HG03159 (cell line): ENCODE data around the gene LMX1A.

Experiments used
- ATAC-seq: cut with Tn5 transposase; IDR thresholded peaks from one replicate; pipeline ENCODE4 v1.9.1; 2021; ENCODE audit warnings: mild to moderate bottlenecking, moderate library complexity; ENCODE audit not compliant: unreplicated experiment

Gene LMX1A

DNA sequence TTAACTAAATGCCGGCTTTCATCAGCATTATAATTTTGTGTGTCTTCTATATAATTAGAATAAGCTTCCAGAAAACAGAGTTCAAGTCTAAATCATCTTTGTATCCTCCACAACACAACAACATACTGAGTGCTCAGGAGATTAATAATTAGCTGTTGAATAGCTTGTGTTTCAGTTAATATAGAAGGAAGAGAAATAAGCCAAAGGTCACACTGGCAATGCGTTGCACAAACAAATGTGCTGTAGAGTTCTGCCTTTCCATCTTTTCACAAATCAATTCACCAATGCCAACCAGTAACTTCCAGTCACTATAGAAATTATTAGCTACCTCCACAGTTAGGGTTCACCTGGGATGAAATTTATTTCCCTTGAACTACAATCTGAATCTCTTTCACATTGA is 132.0 kb downstream of the LMX1A start:
- no peak for ATAC-seq

- no peak for ATAC-seq
Measured at GRCh38 chr1:165222580-165222979, 133.9 kb downstream of the LMX1A start.

- ATAC-seq: no peak
Measured at GRCh38 chr1:165218731-165219130, 137.8 kb downstream of the LMX1A start.

DNA sequence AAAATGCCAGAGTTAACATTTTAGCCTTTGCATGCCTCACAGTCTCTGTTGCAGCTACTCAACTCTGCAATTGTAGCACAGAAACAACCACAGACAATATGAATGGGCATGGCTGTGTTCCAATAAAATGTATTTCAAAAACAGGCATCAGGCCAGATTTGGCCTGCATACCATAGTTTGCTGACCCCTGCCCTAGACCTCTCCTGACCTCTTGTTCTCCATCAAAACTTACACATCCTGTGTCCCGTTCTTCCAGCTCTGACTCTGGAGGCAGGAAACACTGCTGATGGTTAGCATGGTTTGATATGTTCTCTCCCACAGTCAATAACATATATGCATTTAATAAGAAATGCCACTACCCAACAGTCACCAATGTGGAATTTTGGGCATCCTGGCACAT is 138.6 kb downstream of the LMX1A start:
- ATAC-seq: no peak

DNA sequence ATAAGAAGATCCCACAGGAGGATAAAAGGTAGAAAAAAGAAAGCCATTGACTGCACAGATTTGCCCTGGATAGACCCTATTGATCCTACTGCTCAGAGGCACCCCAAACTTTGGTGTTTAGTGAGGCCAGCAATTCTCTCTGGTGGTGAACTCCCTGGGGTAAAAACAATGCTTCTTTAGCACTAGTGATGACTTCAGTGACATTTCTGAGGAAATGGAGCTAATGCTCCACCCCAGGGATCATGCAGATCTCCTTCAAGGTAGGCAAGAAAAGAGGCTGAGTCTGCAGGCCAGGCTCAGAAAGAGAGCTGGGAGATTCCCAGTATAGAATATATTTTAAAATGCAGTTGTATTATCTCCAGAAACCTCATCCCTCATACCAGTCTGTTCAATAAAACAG is 140.3 kb downstream of the LMX1A start:
- ATAC-seq: no peak

DNA sequence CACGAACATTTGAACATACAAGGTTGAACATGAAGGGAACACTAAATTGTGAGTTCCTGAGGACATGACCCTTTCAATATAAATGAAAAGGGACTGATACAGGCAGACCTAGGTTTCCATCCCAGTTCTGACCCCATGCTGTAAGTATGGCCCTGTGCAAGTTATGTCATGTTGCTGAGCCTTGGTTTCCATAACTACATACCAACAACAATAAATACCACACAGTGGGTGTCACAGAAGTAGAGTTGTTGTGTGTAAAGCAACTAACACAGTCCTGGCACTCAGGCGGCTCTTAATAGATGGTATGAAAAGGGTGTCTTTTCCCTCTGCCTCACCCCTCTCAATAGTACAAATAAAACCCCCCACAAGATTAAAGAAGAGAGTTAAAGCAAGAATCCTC is 140.8 kb downstream of the LMX1A start:
- ATAC-seq: no peak

GRCh38 chr1:165212229-165212628 is 144.3 kb downstream of the LMX1A start:
- ATAC-seq: no peak

DNA sequence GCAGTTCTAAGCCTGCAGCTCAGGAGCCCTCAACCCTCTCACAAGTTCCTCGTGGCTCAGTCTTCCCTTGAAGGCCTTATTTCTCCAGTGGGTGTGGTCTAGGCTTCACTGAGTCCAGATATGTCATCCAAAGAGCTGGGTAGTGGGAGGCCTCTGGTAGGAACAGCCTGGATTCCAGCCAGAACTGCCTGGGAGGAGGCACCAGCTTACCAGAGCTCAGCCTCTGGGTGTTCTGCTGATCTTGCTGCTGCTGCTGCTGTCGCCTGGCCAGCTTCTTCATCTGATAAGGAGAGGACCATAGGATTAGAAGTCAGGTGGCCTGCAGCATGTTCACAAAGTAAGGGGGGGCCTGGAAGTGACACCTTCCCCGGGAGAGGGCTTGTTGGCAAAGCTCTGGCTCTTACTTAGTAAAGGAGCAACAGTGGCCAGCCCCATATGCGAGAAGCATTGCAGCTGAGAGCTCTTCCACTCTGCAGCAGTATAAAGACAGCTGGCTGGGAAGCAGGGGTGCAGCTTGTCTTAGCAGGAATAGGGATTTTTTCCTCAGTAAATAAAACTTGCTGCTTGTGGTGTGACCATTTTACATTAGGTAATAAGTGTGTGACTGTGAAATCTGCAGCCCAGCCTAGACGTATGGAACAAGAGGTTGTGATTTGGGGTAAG is 148.5 kb downstream of the LMX1A start:
- ATAC-seq: no peak

- no peak for ATAC-seq
Measured at GRCh38 chr1:165205145-165205544, 151.4 kb downstream of the LMX1A start.

- ATAC-seq: no peak
Measured at GRCh38 chr1:165204548-165204947, 152.0 kb downstream of the LMX1A start.

- ATAC-seq: no peak
Measured at GRCh38 chr1:165191087-165191486, 165.4 kb downstream of the LMX1A start.

GRCh38 chr1:165189913-165190312 is 166.6 kb downstream of the LMX1A start:
- ATAC-seq: no peak

- no peak for ATAC-seq
Measured at GRCh38 chr1:165189011-165189410, 167.5 kb downstream of the LMX1A start.

- no peak for ATAC-seq
Measured at GRCh38 chr1:165187031-165188009, 169.2 kb downstream of the LMX1A start.

DNA sequence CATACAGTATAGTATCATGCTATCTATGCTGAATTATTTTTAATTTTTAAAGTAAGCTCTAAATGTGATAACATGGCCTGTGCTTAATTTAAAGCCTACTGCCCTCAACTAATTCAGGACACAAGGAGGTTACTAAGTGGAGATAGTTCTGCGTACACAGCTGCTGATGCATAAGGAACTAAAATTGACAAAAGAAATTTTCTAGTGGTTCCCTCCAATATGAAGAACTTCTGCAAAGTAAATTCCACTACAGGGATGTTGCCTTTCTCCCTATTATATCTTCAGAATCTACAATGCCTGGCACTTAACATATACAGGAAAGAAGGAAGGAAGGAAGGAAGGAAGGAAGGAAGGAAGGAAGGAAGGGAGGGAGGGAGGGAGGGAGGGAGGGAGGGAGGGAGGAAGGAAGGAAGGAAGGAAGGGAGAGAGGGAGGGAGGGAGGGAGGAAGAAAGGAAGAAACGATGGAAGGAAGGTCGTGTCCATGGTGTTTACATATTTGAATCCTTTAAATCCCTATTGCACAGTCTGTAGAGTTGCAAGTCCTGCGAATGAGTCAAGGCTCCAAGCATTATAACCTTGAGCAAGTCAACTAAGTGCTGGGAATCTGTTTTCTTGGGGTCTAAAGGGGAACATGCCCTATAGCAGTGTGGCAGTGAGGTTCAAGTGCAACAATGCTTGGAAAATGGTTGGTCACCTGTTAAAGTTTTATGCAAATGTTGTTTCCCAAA is 171.2 kb downstream of the LMX1A start:
- no peak for ATAC-seq

- ATAC-seq: no peak
Measured at GRCh38 chr1:165182975-165183374, 173.5 kb downstream of the LMX1A start.

- no peak for ATAC-seq
Measured at GRCh38 chr1:165179306-165179705, 177.2 kb downstream of the LMX1A start.

- no peak for ATAC-seq
Measured at GRCh38 chr1:165174491-165174890, 182.0 kb downstream of the LMX1A start.

DNA sequence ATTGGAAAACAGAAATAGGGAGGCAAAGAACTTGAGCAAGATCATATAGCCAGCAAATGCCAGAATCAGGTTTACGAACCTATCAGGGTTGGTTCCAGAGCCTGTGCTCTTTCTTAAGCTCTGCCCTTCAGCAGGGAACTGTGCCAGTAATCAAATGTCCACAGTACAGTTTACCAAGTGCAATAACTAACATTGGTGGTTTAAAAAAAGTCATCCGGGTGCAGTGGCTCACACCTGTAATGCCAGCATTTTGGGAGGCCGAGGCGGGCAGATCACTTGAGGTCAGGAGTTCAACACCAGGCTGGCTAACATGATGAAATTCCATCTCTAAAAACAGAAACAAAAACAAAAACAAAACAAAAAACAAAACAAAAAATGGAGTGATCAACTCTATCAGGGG is 182.7 kb downstream of the LMX1A start:
- ATAC-seq: no peak

GRCh38 chr1:165173409-165173808 is 183.1 kb downstream of the LMX1A start:
- no peak for ATAC-seq

DNA sequence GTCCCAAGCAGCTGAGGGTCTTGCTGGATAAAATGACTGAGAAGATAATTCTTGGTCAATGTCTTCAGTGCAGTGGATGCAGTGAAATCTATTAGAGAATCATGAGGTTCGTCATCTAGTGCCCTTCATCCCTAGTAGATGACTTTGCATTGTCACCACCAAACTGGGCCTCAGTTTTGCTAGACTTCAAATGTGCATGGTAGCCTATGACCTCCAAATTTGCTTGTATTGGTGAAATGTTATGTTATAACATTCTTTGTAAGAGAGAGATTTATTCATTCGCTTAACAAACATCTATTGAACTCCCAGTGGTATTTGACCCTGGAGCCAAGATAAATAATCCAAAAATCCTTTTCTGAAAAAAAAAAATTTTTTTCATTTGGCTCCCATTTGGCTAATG is 183.8 kb downstream of the LMX1A start:
- ATAC-seq: no peak

DNA sequence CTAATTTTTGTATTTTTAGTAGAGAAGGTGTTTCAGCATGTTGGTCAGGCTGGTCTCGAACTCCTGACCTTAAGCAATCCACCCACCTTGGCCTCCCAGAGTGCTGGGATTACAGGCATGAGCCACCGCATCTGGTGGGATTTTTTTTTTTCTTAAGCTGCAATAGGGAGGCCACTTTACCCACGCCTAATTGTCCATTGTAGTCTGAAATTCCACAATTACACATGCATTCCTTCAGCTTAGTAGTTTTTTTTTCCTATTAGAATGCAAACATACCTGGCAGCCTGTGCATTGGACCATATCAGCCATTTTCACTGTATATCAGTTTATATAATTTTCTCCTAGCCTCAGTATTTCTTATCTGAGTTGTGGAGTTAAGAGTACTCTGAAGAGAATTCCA is 186.8 kb downstream of the LMX1A start:
- no peak for ATAC-seq
